Stimulated activated naive CD8-positive, alpha-beta T cell treated with anti-CD3 and anti-CD28 coated beads, Interleukin-15, Interleukin-2, amounts not matched to agents 100 ng/mL and 50 ng/mL, for 24 hours (primary cell): ENCODE data around the gene MYOD1.

Experiments used
- H3K27ac Mint-ChIP-seq: one replicate; pipeline ENCODE4 v1.8.0; 2021; ENCODE audit warnings: mild to moderate bottlenecking, mixed read lengths
- H3K27me3 Mint-ChIP-seq: one replicate; pipeline ENCODE4 v1.8.0; 2021; ENCODE audit warnings: mixed read lengths
- H3K36me3 Mint-ChIP-seq: one replicate; pipeline ENCODE4 v1.8.0; 2021; ENCODE audit warnings: low read depth, mixed read lengths
- H3K4me1 Mint-ChIP-seq: one replicate; pipeline ENCODE4 v1.8.0; 2021; ENCODE audit warnings: low read depth, mixed read lengths
- H3K4me3 Mint-ChIP-seq: one replicate; pipeline ENCODE4 v1.8.0; 2021; ENCODE audit warnings: mild to moderate bottlenecking, mixed read lengths
- H3K9me3 Mint-ChIP-seq: one replicate; pipeline ENCODE4 v1.8.0; 2021; ENCODE audit warnings: mixed read lengths

Gene MYOD1

DNA sequence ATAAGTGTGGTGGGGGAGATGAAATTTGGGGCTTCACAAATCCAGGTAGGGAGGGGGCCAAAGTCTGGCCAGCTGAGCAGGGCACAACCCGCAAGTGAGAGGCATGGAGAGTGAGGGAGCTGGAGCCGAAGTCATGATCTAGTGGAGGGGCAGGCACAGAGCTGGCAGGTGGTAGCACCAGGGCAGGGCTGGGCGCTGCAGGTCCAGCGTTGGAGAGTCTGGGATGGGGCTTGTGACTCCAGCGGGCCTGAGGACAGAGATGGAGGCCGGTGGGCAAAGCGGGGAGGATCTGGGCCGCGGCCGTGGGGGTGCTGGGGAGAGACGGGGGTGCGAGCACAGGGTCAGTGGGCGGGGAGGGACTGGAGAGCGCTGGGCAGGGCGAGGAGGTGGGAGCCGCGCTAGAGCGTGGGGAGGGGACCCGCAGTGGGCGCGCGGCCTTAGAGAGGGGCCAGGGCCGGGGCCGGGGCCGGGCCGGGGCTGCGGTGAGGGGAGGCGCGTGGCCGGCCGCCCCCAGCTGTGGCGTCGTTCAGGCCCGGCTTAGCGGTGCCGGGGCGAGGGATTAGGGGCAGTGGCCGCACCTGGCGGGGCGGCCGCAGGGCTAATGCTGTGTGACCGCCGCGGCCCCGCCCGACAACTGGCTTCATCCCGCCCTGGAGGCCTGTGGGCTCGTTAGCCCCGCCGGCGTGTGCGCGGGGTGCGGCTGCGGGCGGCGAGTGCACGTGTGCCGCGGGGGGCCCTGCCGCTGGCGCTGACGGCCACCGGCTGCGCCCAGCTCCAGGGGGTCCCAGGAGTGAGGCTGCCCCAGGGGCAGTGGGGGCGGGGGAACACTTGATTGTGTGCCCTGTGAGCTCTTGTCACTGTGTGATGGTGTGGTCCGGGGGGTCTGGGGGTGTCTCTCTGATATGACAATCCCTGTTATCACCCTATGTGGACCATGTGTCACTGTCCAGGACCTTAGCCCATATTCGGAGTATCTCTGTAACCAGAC is 23.6 kb upstream of the MYOD1 start:
- Mint-ChIP-seq H3K27ac (no peak overlapping the region), H3K36me3 (no peaks in the 10 kb centered on the region), H3K4me3 (no peak overlapping the region), H3K27me3 (peaks cover 48% of the 10 kb centered on the region), H3K9me3 (no peaks in the 10 kb centered on the region), H3K4me1 (no peaks in the 10 kb centered on the region)

- H3K36me3 Mint-ChIP-seq: no peaks in the 10 kb centered on the region
- no peaks in the 10 kb centered on the region for H3K9me3 Mint-ChIP-seq
- H3K27ac Mint-ChIP-seq: no peak overlapping the region
- no peaks in the 10 kb centered on the region for H3K4me1 Mint-ChIP-seq
- H3K27me3 Mint-ChIP-seq: peaks cover 54% of the 10 kb centered on the region
- no peak overlapping the region for H3K4me3 Mint-ChIP-seq
Observed at GRCh38 chr11:17696741-17697140, 22.6 kb upstream of the MYOD1 start.

- Mint-ChIP-seq H3K27ac (no peak overlapping the region), H3K27me3 (peaks cover 50% of the 10 kb centered on the region), H3K36me3 (no peaks in the 10 kb centered on the region), H3K4me1 (no peaks in the 10 kb centered on the region), H3K9me3 (no peaks in the 10 kb centered on the region), H3K4me3 (no peak overlapping the region)
Observed at GRCh38 chr11:17697175-17697949, 22.0 kb upstream of the MYOD1 start.

DNA sequence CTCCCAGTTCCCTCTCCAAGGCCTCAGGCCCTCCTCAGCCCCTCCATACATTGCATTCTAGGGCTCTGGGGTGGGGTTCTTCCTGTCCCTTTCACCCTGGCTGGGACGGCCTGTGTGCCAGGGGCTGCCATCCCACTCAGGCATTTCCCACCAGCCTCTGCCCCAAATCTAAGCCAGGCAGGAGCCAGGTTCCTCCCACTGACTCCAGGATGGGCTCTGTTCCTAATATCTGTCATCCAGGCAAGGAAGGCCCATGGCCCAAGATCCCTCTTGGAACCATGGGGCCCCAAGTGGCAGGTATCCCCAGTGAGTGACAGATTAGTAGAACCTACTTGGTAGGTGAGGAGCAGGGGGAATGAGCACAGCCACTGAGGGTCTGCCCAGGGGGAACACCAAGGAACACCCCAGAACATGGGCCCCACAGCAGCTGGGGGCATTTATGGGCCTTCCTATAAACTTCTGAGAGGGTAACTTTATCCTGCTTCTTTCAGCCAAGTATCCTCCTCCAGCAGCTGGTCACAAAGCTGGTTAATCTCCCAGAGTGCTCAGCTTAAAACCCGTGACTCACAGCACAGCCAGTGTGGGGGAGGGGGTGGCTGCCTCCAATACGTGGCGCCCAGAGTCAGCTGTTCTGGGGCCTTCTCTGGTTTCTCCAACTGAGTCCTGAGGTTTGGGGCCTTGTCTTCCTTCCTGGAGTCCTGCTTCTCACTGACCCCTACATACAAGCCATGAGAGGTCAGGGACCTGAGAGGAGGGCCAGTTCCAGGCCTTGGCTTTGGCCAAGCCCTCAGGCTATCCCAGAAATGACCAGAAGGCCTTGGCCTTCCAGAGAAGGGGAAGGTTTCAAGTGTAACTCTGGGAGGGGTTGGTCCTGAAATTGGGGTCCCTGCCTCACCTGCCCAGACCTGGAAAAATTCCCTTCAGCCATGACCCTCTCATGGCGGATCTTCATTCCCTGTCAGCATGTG is 19.9 kb upstream of the MYOD1 start:
- H3K27ac Mint-ChIP-seq: no peak overlapping the region
- peaks cover 37% of the 10 kb centered on the region for H3K27me3 Mint-ChIP-seq
- peaks cover 7% of the 10 kb centered on the region for H3K9me3 Mint-ChIP-seq
- H3K36me3 Mint-ChIP-seq: no peaks in the 10 kb centered on the region
- no peak overlapping the region for H3K4me3 Mint-ChIP-seq
- H3K4me1 Mint-ChIP-seq: no peaks in the 10 kb centered on the region

DNA sequence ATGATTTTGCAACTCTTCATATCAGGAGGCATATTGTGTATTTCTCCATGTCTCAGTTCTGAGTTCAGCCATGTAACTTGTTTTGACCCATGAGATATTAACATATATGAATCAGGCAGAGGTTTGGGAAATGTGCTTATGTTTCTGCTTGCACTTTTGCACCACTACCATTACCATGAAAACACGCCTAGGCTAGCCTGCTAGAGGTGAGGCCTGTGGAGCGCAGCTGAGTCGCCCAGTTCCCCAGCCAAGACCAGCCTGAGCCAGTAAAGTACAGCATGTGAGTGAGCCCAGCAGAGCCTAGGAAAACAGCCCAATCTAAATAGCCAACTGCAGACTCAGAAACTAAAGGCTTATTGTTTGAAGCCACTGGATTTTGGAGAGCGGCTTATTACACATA is 18.4 kb upstream of the MYOD1 start:
- no peak overlapping the region for H3K4me3 Mint-ChIP-seq
- H3K36me3 Mint-ChIP-seq: no peaks in the 10 kb centered on the region
- no peaks in the 10 kb centered on the region for H3K4me1 Mint-ChIP-seq
- H3K9me3 Mint-ChIP-seq: peaks cover 7% of the 10 kb centered on the region
- peaks cover 32% of the 10 kb centered on the region for H3K27me3 Mint-ChIP-seq
- H3K27ac Mint-ChIP-seq: no peak overlapping the region

- H3K36me3 Mint-ChIP-seq: no peaks in the 10 kb centered on the region
- H3K9me3 Mint-ChIP-seq: peaks cover 7% of the 10 kb centered on the region
- H3K4me3 Mint-ChIP-seq: no peak overlapping the region
- no peak overlapping the region for H3K27ac Mint-ChIP-seq
- no peaks in the 10 kb centered on the region for H3K4me1 Mint-ChIP-seq
- H3K27me3 Mint-ChIP-seq: peaks cover 20% of the 10 kb centered on the region
Observed at GRCh38 chr11:17702876-17703275, 16.5 kb upstream of the MYOD1 start.

DNA sequence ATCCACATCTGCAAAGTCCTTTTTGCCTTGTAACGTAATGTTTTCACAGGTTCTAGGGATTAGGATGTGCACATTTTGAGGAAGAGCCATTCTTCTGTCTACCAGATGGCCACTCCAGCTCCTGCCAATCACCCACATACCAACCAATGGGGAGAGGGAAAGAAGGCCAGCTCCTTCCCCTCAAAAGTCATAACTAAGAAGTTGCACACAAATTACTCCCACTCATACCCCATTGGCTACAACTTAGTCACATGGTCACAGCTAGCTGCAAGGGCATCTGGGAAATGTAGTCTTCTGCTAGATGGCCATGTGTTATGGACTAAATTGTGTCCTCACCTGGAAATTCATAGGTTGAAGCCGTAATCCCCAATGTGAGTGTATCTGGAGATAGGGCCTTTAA is 15.4 kb upstream of the MYOD1 start:
- Mint-ChIP-seq H3K36me3 (no peaks in the 10 kb centered on the region), H3K9me3 (peaks cover 7% of the 10 kb centered on the region), H3K27me3 (peaks cover 20% of the 10 kb centered on the region), H3K4me1 (no peaks in the 10 kb centered on the region), H3K27ac (no peak overlapping the region), H3K4me3 (no peak overlapping the region)

- Mint-ChIP-seq H3K4me3 (no peak overlapping the region), H3K9me3 (peaks cover 7% of the 10 kb centered on the region), H3K27ac (no peak overlapping the region), H3K36me3 (no peaks in the 10 kb centered on the region), H3K4me1 (no peaks in the 10 kb centered on the region), H3K27me3 (peaks cover 16% of the 10 kb centered on the region)
Observed at GRCh38 chr11:17707830-17708229, 11.5 kb upstream of the MYOD1 start.

DNA sequence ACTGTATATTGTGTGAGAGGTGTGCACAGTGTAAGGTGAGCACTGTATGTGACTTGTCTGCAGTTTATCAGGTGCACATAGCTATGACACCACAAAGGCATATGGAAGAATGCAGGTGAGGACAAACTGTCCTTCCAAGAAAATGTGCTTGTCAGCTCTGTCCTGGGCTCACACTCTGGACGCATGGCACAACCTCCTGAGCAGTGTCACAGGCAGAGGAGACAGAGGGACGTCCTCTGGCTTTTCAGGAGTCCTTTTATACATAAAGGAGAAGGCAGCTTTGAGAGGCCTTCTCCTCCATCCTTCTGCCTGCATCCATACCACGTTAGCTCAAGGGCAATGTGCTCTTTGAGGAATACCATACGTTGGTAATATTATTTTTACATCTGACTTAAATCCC is 7.5 kb upstream of the MYOD1 start:
- H3K27ac Mint-ChIP-seq: no peak overlapping the region
- H3K4me1 Mint-ChIP-seq: no peaks in the 10 kb centered on the region
- H3K36me3 Mint-ChIP-seq: no peaks in the 10 kb centered on the region

GRCh38 chr11:17713851-17714250 is 5.5 kb upstream of the MYOD1 start:
- peaks cover 10% of the 10 kb centered on the region for H3K27me3 Mint-ChIP-seq
- H3K9me3 Mint-ChIP-seq: no peaks in the 10 kb centered on the region
- no peaks in the 10 kb centered on the region for H3K36me3 Mint-ChIP-seq
- H3K4me3 Mint-ChIP-seq: no peak overlapping the region
- no peaks in the 10 kb centered on the region for H3K4me1 Mint-ChIP-seq
- H3K27ac Mint-ChIP-seq: no peak overlapping the region

More for the DNA sequence above, 7.5 kb upstream of the MYOD1 start:
- no peaks in the 10 kb centered on the region for H3K9me3 Mint-ChIP-seq
- no peak overlapping the region for H3K4me3 Mint-ChIP-seq
- peaks cover 3% of the 10 kb centered on the region for H3K27me3 Mint-ChIP-seq

GRCh38 chr11:17714356-17714854 is 5.0 kb upstream of the MYOD1 start:
- no peak overlapping the region for H3K27ac Mint-ChIP-seq
- H3K27me3 Mint-ChIP-seq: peaks cover 12% of the 10 kb centered on the region
- H3K9me3 Mint-ChIP-seq: no peaks in the 10 kb centered on the region

GRCh38 chr11:17714870-17715269 is 4.5 kb upstream of the MYOD1 start:
- no peaks in the 10 kb centered on the region for H3K36me3 Mint-ChIP-seq
- peaks cover 12% of the 10 kb centered on the region for H3K27me3 Mint-ChIP-seq
- no peak overlapping the region for H3K4me3 Mint-ChIP-seq
- no peaks in the 10 kb centered on the region for H3K9me3 Mint-ChIP-seq
- H3K27ac Mint-ChIP-seq: no peak overlapping the region
- no peaks in the 10 kb centered on the region for H3K4me1 Mint-ChIP-seq

More at GRCh38 chr11:17714356-17714854, 5.0 kb upstream of the MYOD1 start:
- Mint-ChIP-seq H3K4me1 (no peaks in the 10 kb centered on the region), H3K36me3 (no peaks in the 10 kb centered on the region), H3K4me3 (no peak overlapping the region)

DNA sequence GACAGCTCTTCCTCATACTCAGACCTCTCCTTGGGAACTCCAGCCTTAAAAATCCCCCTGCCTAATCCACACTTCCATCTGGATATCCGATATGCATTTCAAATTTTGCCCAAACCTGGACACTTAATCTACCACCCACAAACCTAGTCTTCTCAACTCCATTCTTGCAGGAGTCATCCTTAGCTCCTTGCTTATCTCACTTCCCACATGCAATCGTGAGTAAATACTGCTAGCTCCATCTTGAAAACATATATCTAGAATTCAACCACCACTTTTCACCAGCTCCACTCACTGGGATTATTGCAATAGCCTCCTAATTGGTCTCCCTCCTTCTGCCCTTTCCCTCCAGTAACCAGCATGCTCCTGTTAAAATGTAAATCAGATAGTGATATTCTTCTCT is 2.6 kb upstream of the MYOD1 start:
- no peak overlapping the region for H3K27ac Mint-ChIP-seq
- H3K4me1 Mint-ChIP-seq: no peaks in the 10 kb centered on the region
- peaks cover 17% of the 10 kb centered on the region for H3K27me3 Mint-ChIP-seq
- H3K36me3 Mint-ChIP-seq: no peaks in the 10 kb centered on the region
- H3K9me3 Mint-ChIP-seq: no peaks in the 10 kb centered on the region
- H3K4me3 Mint-ChIP-seq: no peak overlapping the region

DNA sequence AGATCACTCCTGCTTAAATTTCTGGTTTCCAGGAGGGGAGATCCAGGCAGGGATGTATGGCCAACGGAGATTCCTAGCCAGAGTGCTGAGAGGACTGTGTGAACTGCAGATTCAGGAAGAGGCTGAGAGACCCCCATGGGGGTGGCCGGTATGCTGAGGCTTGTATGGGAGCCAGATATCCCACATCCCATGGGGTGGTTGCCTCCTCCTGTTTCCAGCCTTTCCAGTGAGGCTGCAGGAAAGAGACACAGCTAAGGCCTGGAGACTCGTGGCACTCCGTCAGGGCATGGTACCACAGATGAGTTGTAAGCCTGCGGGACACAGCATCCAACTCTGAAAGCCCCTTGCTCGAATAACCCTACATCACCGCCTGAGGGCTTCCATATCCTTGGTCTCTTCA is 1.4 kb upstream of the MYOD1 start:
- Mint-ChIP-seq H3K27ac (no peak overlapping the region), H3K4me1 (no peaks in the 10 kb centered on the region), H3K27me3 (peaks cover 25% of the 10 kb centered on the region), H3K36me3 (no peaks in the 10 kb centered on the region), H3K4me3 (no peak overlapping the region), H3K9me3 (no peaks in the 10 kb centered on the region)
